ENCODE results near the gene KRTAP5-9.
"Not testable (repeated sequence)": the region's sequence is repeated elsewhere in the genome, so short reads cannot be mapped to it uniquely, and the experiment has no call there.

KRTAP5-9 gene

GRCh38 chr11:71585673-71586072 lies 37.5 kb downstream of the KRTAP5-9 start:
- DNase-seq (ENCODE audit: low spot score), result not testable (repeated sequence)

GRCh38 chr11:71588314-71588713 lies 40.1 kb downstream of the KRTAP5-9 start:
- not testable (repeated sequence) for DNase-seq (ENCODE audit: low spot score)

- not testable (repeated sequence) for DNase-seq (ENCODE audit: low spot score)
Measured at GRCh38 chr11:71588822-71589545, 40.8 kb downstream of the KRTAP5-9 start.

- not testable (repeated sequence) for DNase-seq (ENCODE audit: low spot score)
Measured at GRCh38 chr11:71589546-71589920, 41.3 kb downstream of the KRTAP5-9 start.

All from pons (tissue), 1 donor.